Trophoblast cell (in vitro differentiated cells and primary cell): ENCODE data around the gene AGA.

Experiments
- DNase-seq, 2 donors: peaks; one replicate each; pipeline ENCODE4 v3.0.0-alpha.2; 2016
- H2AFZ ChIP-seq: 2 replicates; pipeline ENCODE4 v1.6.1; 2013; ENCODE audit warnings: low read length, moderate library complexity, mild to moderate bottlenecking; ENCODE audit not compliant: insufficient read depth, poor library complexity
- H2AK5ac ChIP-seq: 2 replicates; pipeline ENCODE4 v1.6.1; 2013; ENCODE audit warnings: mild to moderate bottlenecking, low read length
- H2BK120ac ChIP-seq: 2 replicates; pipeline ENCODE4 v1.6.1; 2013; ENCODE audit warnings: low read length, mild to moderate bottlenecking, moderate library complexity; ENCODE audit not compliant: insufficient read depth, poor library complexity
- H2BK12ac ChIP-seq: 2 replicates; pipeline ENCODE4 v1.6.1; 2013; ENCODE audit warnings: mild to moderate bottlenecking, low read length, moderate library complexity
- H2BK5ac ChIP-seq: 2 replicates; pipeline ENCODE4 v1.6.1; 2013; ENCODE audit warnings: low read length, low read depth, moderate library complexity, mild to moderate bottlenecking; ENCODE audit not compliant: poor library complexity
- H3K14ac ChIP-seq: 2 replicates; pipeline ENCODE4 v1.6.1; 2013; ENCODE audit warnings: mild to moderate bottlenecking, low read length
- H3K18ac ChIP-seq: 2 replicates; pipeline ENCODE4 v1.6.1; 2013; ENCODE audit warnings: mild to moderate bottlenecking, low read length
- H3K23ac ChIP-seq: 2 replicates; pipeline ENCODE4 v1.6.1; 2013; ENCODE audit warnings: low read length
- H3K27ac ChIP-seq: 2 replicates; pipeline ENCODE4 v1.5.1; 2013; ENCODE audit warnings: low read depth, mild to moderate bottlenecking, inconsistent platforms, low read length, moderate library complexity
- H3K27me3 ChIP-seq: 2 replicates; pipeline ENCODE4 v1.6.1; 2013; ENCODE audit warnings: inconsistent platforms, mild to moderate bottlenecking, low read length, moderate library complexity; ENCODE audit not compliant: insufficient read depth
- H3K36me3 ChIP-seq, 2 experiments: 1 replicate in 1 of 2; 2 replicates in 1 of 2; pipeline ENCODE4 v1.6.1; 2013; ENCODE audit warnings: low read length in 2 of 2, mild to moderate bottlenecking in 2 of 2, moderate library complexity in 1 of 2; ENCODE audit not compliant: insufficient read depth in 2 of 2, control insufficient read depth in 1 of 2
- H3K4ac ChIP-seq: 2 replicates; pipeline ENCODE4 v1.6.1; 2013; ENCODE audit warnings: low read depth, mild to moderate bottlenecking, low read length, moderate library complexity
- H3K4me1 ChIP-seq, 2 experiments: 1 replicate in 1 of 2; 2 replicates in 1 of 2; pipeline ENCODE4 v1.6.1; 2013; ENCODE audit warnings: low read length in 2 of 2, mild to moderate bottlenecking in 2 of 2, moderate library complexity in 1 of 2; ENCODE audit not compliant: insufficient read depth in 2 of 2, control insufficient read depth in 1 of 2
- H3K4me2 ChIP-seq: 2 replicates; pipeline ENCODE4 v1.6.1; 2013; ENCODE audit warnings: inconsistent platforms, mild to moderate bottlenecking, low read length, moderate library complexity
- H3K4me3 ChIP-seq: 2 replicates; pipeline ENCODE4 v1.5.1; 2013; ENCODE audit warnings: mild to moderate bottlenecking, low read depth, low read length, inconsistent platforms
- H3K79me1 ChIP-seq: one replicate; pipeline ENCODE4 v1.6.1; 2013; ENCODE audit warnings: low read length
- H3K79me2 ChIP-seq: 2 replicates; pipeline ENCODE4 v1.6.1; 2013; ENCODE audit warnings: low read length, mild to moderate bottlenecking; ENCODE audit not compliant: control insufficient read depth, insufficient read depth, poor library complexity
- H3K9ac ChIP-seq: 2 replicates; pipeline ENCODE4 v1.6.1; 2013; ENCODE audit warnings: mild to moderate bottlenecking, low read length
- H3K9me3 ChIP-seq: 2 replicates; pipeline ENCODE4 v1.6.1; 2013; ENCODE audit warnings: low read depth, mild to moderate bottlenecking, control low read depth, inconsistent platforms, low read length; ENCODE audit not compliant: insufficient read depth
- H4K12ac ChIP-seq: 2 replicates; pipeline ENCODE4 v1.6.1; 2013; ENCODE audit warnings: low read depth, mild to moderate bottlenecking, low read length, moderate library complexity
- H4K8ac ChIP-seq: 2 replicates; pipeline ENCODE4 v1.6.1; 2013; ENCODE audit warnings: low read depth, mild to moderate bottlenecking, low read length, moderate library complexity
- H4K91ac ChIP-seq: one replicate; pipeline ENCODE4 v1.6.1; 2013; ENCODE audit warnings: low read depth, mild to moderate bottlenecking, low read length, moderate library complexity
- WGBS: extraction: QIAGEN DNeasy Blood & Tissue Kit; methylation state at CpG from one replicate; pipeline ENCODE4 v1.1.7; 2013; ENCODE audit warnings: missing lambda C conversion rate; ENCODE audit not compliant: insufficient read length, insufficient coverage; ENCODE audit errors: extremely low coverage; 5-methylcytosine and 5-hydroxymethylcytosine counted together

Gene AGA

GRCh38 chr4:177460460-177460859, 18.2 kb upstream of the AGA start:
- H3K14ac ChIP-seq = no peak overlapping the region
- no peaks in the 10 kb centered on the region for H3K27me3 ChIP-seq
- H3K79me1 ChIP-seq = no peaks in the 10 kb centered on the region
- H3K9me3 ChIP-seq = no peaks in the 10 kb centered on the region
- no peak overlapping the region for H4K8ac ChIP-seq
- no peak overlapping the region for H3K9ac ChIP-seq
- H2BK5ac ChIP-seq = no peak overlapping the region
- H4K12ac ChIP-seq = no peak overlapping the region
- no peak overlapping the region for H4K91ac ChIP-seq
- peaks cover 0 to 3% of the 10 kb centered on the region in 2 experiments for H3K4me1 ChIP-seq
- H3K4ac ChIP-seq = no peak overlapping the region
- DNase-seq = no peak
- H3K36me3 ChIP-seq = no peaks in the 10 kb centered on the region
- H3K23ac ChIP-seq = no peak overlapping the region
- no peak overlapping the region for H2AFZ ChIP-seq
- no peak overlapping the region for H3K18ac ChIP-seq
- H3K4me3 ChIP-seq = no peak overlapping the region
- no peak overlapping the region for H2BK12ac ChIP-seq
- no CpG with 5 or more reads among the region's 2 CpGs for WGBS
- no peak overlapping the region for H2AK5ac ChIP-seq
- H3K27ac ChIP-seq = no peak overlapping the region
- no peak overlapping the region for H3K4me2 ChIP-seq
- H3K79me2 ChIP-seq = no peaks in the 10 kb centered on the region
- H2BK120ac ChIP-seq = no peak overlapping the region

GRCh38 chr4:177455561-177455970, 13.3 kb upstream of the AGA start:
- WGBS = no CpG with 5 or more reads among the region's 6 CpGs

GRCh38 chr4:177453116-177453515, 10.9 kb upstream of the AGA start:
- Histone ChIP-seq H3K14ac (no peak overlapping the region), H3K9me3 (no peaks in the 10 kb centered on the region), H2BK120ac (no peak overlapping the region), H3K27ac (no peak overlapping the region), H4K8ac (no peak overlapping the region), H3K4me2 (no peak overlapping the region), H4K91ac (no peak overlapping the region), H2BK12ac (no peak overlapping the region), H4K12ac (no peak overlapping the region), H3K4ac (no peak overlapping the region), H3K4me3 (no peak overlapping the region), H2AK5ac (no peak overlapping the region), H3K18ac (no peak overlapping the region), H3K4me1 (peaks cover 0 to 4% of the 10 kb centered on the region in 2 experiments), H3K23ac (no peak overlapping the region), H3K27me3 (no peaks in the 10 kb centered on the region), H2AFZ (no peak overlapping the region), H3K79me1 (no peaks in the 10 kb centered on the region), H3K9ac (no peak overlapping the region), H3K36me3 (no peaks in the 10 kb centered on the region), H2BK5ac (no peak overlapping the region), H3K79me2 (no peaks in the 10 kb centered on the region)
- DNase-seq = no peak

More at GRCh38 chr4:177455561-177455970, 13.3 kb upstream of the AGA start:
- Histone ChIP-seq H3K79me1 (no peaks in the 10 kb centered on the region), H3K9ac (no peak overlapping the region), H3K18ac (no peak overlapping the region), H2BK5ac (no peak overlapping the region), H3K27ac (no peak overlapping the region), H2BK12ac (no peak overlapping the region), H3K4me3 (no peak overlapping the region), H3K27me3 (no peaks in the 10 kb centered on the region), H2AFZ (no peak overlapping the region), H3K23ac (no peak overlapping the region), H3K4me1 (peaks cover 0 to 4% of the 10 kb centered on the region in 2 experiments), H3K14ac (no peak overlapping the region), H2BK120ac (no peak overlapping the region), H4K91ac (no peak overlapping the region), H3K9me3 (no peaks in the 10 kb centered on the region), H3K4me2 (no peak overlapping the region), H4K12ac (no peak overlapping the region), H3K36me3 (no peaks in the 10 kb centered on the region), H3K79me2 (no peaks in the 10 kb centered on the region), H4K8ac (no peak overlapping the region), H2AK5ac (no peak overlapping the region), H3K4ac (no peak overlapping the region)
- peak; percentile 84 to 91 for DNase-seq

GRCh38 chr4:177451108-177451500, 8.9 kb upstream of the AGA start:
- Histone ChIP-seq H4K12ac (no peak overlapping the region), H2BK12ac (no peak overlapping the region), H3K14ac (peak overlapping the region; percentile 19), H4K91ac (no peak overlapping the region), H2AFZ (no peak overlapping the region), H3K79me2 (no peaks in the 10 kb centered on the region), H3K27me3 (no peaks in the 10 kb centered on the region), H3K4me1 (peaks cover 0 to 4% of the 10 kb centered on the region in 2 experiments), H2AK5ac (no peak overlapping the region), H3K4me2 (no peak overlapping the region), H2BK120ac (no peak overlapping the region), H3K4ac (no peak overlapping the region), H3K9ac (no peak overlapping the region), H4K8ac (no peak overlapping the region), H3K23ac (no peak overlapping the region), H2BK5ac (no peak overlapping the region), H3K4me3 (no peak overlapping the region), H3K36me3 (no peaks in the 10 kb centered on the region), H3K27ac (no peak overlapping the region), H3K79me1 (no peaks in the 10 kb centered on the region), H3K9me3 (no peaks in the 10 kb centered on the region), H3K18ac (no peak overlapping the region)
- no CpG with 5 or more reads among the region's 1 CpG for WGBS
- peak in 1 of 2 donors; percentile 7 for DNase-seq
